Tibial artery (tissue), 4 donors: Measurements from ENCODE around the gene UGT2A2.
"Not testable (repeated sequence)": the region's sequence is repeated elsewhere in the genome, so short reads cannot be mapped to it uniquely, and the experiment has no call there.

Experiments used
- DNase-seq, 2 donors: peaks; one replicate each; pipeline ENCODE4 v3.0.0-alpha.2; 2019
- H3K27ac ChIP-seq, 2 donors: fragments of 200-600 bp; sonication (generic) in 1 of 2; 1 replicate in 1 of 2; 2 replicates in 1 of 2; pipeline ENCODE4 v1.5.1; 2018 to 2019; ENCODE audit warnings: mild to moderate bottlenecking in 1 of 2
- H3K27me3 ChIP-seq, 2 donors: fragments of 200-600 bp; sonication (generic) in 1 of 2; one replicate each; pipeline versions ENCODE4 v1.5.1 to v1.6.0; 2016 to 2019
- H3K36me3 ChIP-seq, 3 donors: fragments of 200-600 bp; sonication (generic) in 2 of 3; one replicate each; pipeline ENCODE4 v1.5.1; 2016 to 2019; ENCODE audit warnings: mild to moderate bottlenecking in 2 of 3
- H3K4me1 ChIP-seq, 4 donors: fragments of 200-600 bp; sonication (generic) in 2 of 4; 1 replicate in 3 of 4; 2 replicates in 1 of 4; pipeline ENCODE4 v1.5.1; 2016 to 2019
- H3K4me3 ChIP-seq, 2 donors: fragments of 200-600 bp; sonication (generic) in 1 of 2; 1 replicate in 1 of 2; 2 replicates in 1 of 2; pipeline ENCODE4 v1.5.1; 2018 to 2019; ENCODE audit warnings: mild to moderate bottlenecking in 2 of 2
- H3K9me3 ChIP-seq, 3 donors: fragments of 200-600 bp; sonication (generic) in 1 of 3; one replicate each; pipeline ENCODE4 v1.5.1; 2016 to 2019
- intact Hi-C: fragments of 100-400 bp; cut with DNase I; formaldehyde crosslinking; loops from one replicate; pipeline ENCODE4 v1.15.0; 2023; ENCODE audit warnings: low total_unique reads
- TF ChIP-seq, protein P1 (sequence below), 2 experiments: fragments of 200-600 bp in 1 of 2; fragments of 450-650 bp in 1 of 2; IDR thresholded peaks; one replicate each; pipeline ENCODE4 v1.5.1; 2017 to 2019; ENCODE audit warnings: antibody characterized with exemption in 2 of 2, mild to moderate bottlenecking in 1 of 2, moderate library complexity in 1 of 2

The UGT2A2 gene

DNA sequence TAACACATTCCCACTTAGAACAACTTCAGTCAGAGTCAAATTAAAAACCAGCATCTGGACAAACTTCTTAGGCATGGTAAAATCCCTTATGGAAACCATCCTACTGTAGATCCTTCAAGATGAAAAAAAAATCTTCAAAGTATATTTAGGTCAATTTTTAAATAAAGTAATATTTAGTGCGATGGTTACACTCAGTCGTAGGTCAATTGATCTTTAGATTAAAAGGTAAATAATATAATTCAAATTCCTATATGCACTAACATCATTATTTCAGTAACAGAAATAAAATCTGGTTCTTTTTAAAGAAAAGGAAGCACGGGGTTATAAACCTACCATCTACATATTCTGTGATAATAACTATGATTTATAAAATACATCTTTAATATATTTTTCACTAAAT, at the start of gene UGT2A2:
UGT2A2 (minus strand) TSS at position 101 of the 400 bp plus-strand sequence; CDS start at position 99, 2 bp downstream.
- no peak for DNase-seq
- no peaks in the 10 kb centered on the region for H3K27me3 ChIP-seq
- intact Hi-C loops = no loop called here
- H3K4me1 ChIP-seq = no peaks in the 10 kb centered on the region
- H3K27ac ChIP-seq = no peak within 1 kb of the TSS
- H3K36me3 ChIP-seq = no peaks in the 10 kb centered on the region
- H3K4me3 ChIP-seq = no peak within 1 kb of the TSS
- TF ChIP-seq, protein P1, sequence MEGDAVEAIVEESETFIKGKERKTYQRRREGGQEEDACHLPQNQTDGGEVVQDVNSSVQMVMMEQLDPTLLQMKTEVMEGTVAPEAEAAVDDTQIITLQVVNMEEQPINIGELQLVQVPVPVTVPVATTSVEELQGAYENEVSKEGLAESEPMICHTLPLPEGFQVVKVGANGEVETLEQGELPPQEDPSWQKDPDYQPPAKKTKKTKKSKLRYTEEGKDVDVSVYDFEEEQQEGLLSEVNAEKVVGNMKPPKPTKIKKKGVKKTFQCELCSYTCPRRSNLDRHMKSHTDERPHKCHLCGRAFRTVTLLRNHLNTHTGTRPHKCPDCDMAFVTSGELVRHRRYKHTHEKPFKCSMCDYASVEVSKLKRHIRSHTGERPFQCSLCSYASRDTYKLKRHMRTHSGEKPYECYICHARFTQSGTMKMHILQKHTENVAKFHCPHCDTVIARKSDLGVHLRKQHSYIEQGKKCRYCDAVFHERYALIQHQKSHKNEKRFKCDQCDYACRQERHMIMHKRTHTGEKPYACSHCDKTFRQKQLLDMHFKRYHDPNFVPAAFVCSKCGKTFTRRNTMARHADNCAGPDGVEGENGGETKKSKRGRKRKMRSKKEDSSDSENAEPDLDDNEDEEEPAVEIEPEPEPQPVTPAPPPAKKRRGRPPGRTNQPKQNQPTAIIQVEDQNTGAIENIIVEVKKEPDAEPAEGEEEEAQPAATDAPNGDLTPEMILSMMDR (IDR thresholded peaks at IDR 0.05) = no peak
- H3K9me3 ChIP-seq = no peaks in the 10 kb centered on the region

DNA sequence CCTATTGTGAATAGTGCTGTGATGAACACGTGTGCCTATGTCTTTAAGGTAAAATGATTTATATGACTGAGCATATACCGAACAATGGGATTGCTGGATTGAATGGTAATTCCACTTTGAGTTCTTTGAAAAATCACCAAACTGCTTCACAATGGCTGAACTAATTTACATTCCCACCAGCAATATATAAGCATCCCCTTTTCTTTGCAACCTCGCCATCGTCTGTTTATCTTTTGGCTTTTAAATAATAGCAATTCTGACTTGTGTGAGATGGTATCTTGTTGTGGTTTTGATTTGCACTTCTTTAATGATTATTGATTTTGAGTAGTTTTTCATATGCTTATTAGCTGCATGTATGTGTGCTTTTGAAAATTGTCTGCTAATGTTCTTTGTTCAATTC, 45.4 kb upstream of the UGT2A2 start:
- no peak overlapping the region for H3K4me3 ChIP-seq
- H3K36me3 ChIP-seq = no peaks in the 10 kb centered on the region
- no peaks in the 10 kb centered on the region for H3K9me3 ChIP-seq
- H3K4me1 ChIP-seq = no peaks in the 10 kb centered on the region
- TF ChIP-seq, protein P1 (IDR thresholded peaks at IDR 0.05) = no peak
- no peak for DNase-seq
- intact Hi-C loops = loop anchor here (5.0 kb wide), 1 partner anchor 197 kb away; no protein-coding TSS in a partner anchor
- H3K27ac ChIP-seq = no peak overlapping the region
- H3K27me3 ChIP-seq = no peaks in the 10 kb centered on the region

DNA sequence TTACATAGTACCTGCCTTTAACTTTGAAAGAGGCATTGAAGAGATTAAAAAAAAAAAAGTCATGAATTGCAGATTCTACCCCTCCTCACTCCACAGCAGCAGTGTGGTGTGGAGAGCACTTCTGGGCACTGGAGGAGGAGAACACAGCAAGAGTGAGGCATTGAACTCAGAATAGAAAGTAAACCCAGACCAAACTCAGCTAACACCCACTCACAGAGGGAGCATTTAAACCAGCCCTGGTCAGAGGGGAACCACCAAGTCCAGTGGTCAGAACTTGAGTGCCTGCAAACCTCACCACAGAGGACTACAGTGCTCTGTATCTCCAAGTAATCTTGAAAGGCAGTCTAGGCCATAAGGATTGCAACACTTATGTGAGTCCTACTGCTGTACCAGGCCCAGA, 29.2 kb upstream of the UGT2A2 start:
- no peak overlapping the region for H3K4me3 ChIP-seq
- intact Hi-C loops = no loop called here

DNA sequence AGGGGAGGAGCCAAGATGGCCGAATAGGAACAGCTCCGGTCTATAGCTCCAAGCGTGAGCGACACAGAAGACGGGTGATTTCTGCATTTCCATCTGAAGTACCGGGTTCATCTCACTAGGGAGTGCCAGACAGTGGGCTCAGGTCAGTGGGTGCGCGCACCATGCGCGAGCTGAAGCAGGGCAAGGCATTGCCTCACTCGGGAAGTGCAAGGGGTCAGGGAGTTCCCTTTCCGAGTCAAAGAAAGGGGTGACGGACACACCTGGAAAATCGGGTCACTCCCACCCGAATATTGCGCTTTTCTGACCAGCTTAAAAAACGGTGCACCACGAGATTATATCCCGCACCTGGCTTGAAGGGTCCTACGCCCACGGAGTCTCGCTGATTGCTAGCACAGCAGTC, 24.6 kb upstream of the UGT2A2 start:
- H3K27ac ChIP-seq, H3K27me3 ChIP-seq, H3K36me3 ChIP-seq, H3K9me3 ChIP-seq, intact Hi-C loops, H3K4me3 ChIP-seq, DNase-seq, H3K4me1 ChIP-seq: not testable (repeated sequence)

More for the DNA sequence above, 29.2 kb upstream of the UGT2A2 start:
- no peaks in the 10 kb centered on the region for H3K36me3 ChIP-seq
- H3K9me3 ChIP-seq = no peaks in the 10 kb centered on the region
- TF ChIP-seq, protein P1 (IDR thresholded peaks at IDR 0.05) = no peak
- DNase-seq = no peak
- H3K4me1 ChIP-seq = no peaks in the 10 kb centered on the region
- H3K27me3 ChIP-seq = no peaks in the 10 kb centered on the region
- H3K27ac ChIP-seq = no peak overlapping the region

DNA sequence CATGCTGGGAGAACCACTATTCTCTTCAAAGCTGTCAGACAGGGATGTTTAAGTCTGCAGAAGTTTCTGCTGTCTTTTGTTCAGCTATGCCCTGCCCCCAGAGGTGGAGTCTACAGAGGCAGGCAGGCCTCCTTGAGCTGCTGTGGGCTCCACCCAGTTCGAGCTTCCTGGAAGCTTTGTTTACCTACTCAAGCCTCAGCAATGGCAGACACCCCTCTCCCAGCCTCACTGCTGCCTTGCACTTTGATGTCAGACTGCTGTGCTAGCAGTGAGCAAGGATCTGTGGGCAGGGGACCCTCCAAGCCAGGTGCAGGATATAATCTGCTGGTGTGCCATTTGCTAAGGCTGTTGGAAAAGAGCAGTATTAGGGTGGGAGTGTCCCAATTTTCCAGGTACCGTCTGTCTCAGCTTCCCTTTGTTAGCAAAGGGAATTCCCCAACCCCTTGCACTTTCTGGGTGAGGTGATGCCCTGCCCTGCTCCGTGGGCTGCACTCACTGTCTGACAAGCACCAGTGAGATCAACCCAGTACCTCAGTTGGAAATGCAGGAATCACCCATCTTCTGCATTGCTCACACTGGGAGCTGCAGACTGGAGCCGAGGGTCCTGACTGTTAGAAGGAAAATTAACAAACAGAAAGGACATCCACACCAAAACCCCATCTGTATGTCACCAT, 21.8 kb upstream of the UGT2A2 start:
- H3K9me3 ChIP-seq, intact Hi-C loops, H3K4me3 ChIP-seq, H3K4me1 ChIP-seq, H3K27ac ChIP-seq, H3K36me3 ChIP-seq, DNase-seq, H3K27me3 ChIP-seq: not testable (repeated sequence)

DNA sequence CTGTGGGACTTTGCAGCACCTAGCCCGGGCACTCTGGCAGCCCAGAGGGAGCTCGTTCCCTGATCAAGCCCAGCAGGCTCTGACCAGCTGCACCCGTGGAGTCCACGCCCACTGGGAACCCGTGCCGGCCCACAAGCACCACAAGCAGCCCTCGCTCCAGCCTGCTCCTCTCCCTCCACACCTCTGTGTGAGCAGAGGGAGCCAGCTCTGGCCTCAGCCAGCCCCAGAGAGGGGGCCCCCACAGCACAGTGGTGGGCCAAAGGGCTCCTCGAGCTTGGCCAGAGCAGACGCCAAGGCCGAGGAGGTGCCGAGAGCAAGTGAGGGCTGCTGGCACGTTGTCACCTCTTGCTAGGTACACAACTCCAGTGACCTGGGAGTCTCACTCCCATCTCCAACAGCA, 18.7 kb upstream of the UGT2A2 start:
- no peaks in the 10 kb centered on the region for H3K9me3 ChIP-seq
- H3K27ac ChIP-seq = no peak overlapping the region
- H3K4me1 ChIP-seq = no peaks in the 10 kb centered on the region
- H3K4me3 ChIP-seq = no peak overlapping the region
- intact Hi-C loops = no loop called here
- no peaks in the 10 kb centered on the region for H3K27me3 ChIP-seq
- TF ChIP-seq, protein P1 (IDR thresholded peaks at IDR 0.05) = no peak
- no peaks in the 10 kb centered on the region for H3K36me3 ChIP-seq
- no peak for DNase-seq
